HPDE6-E6E7 (cell line): Measurements from ENCODE around the gene DDX10.

ENCODE experiments used
- DNase-seq: peaks from one replicate; pipeline ENCODE4 v3.0.0; 2011; ENCODE audit warnings: missing footprints; ENCODE audit errors: extremely low spot score

Gene DDX10

GRCh38 chr11:108983636-108984420 lies 319.0 kb downstream of the DDX10 start:
- no peak for DNase-seq

- no peak for DNase-seq
Observed at GRCh38 chr11:108984523-108984922, 319.7 kb downstream of the DDX10 start.

- no peak for DNase-seq
Observed at GRCh38 chr11:108985236-108985944, 320.5 kb downstream of the DDX10 start.

- DNase-seq: no peak
Observed at GRCh38 chr11:108985945-108986279, 321.0 kb downstream of the DDX10 start.
